HG02981 (cell line): ENCODE data around the gene ITGAX.

Experiments used
- ATAC-seq: cut with Tn5 transposase; IDR thresholded peaks from one replicate; pipeline ENCODE4 v1.9.1; 2021; ENCODE audit warnings: mild to moderate bottlenecking, moderate library complexity; ENCODE audit not compliant: unreplicated experiment

ITGAX gene

GRCh38 chr16:31430380-31431052 lies 75.5 kb downstream of the ITGAX start:
- no peak for ATAC-seq
